ENCODE results near the gene SSTR5.

- TF ChIP-seq CTCF (IDR thresholded peaks at IDR 0.05) (no peak), EP300 (IDR thresholded peaks at IDR 0.05) (no peak)
Measured at GRCh38 chr16:1042866-1043265, 29.7 kb upstream of the SSTR5 start.
